SK-N-SH treated with all-trans-retinoic acid at 6 μM for 48 hours (cell line): Measurements from ENCODE around the gene PSMD12.
"Not testable (repeated sequence)": the region's sequence is repeated elsewhere in the genome, so short reads cannot be mapped to it uniquely, and the experiment has no call there.

ENCODE experiments used
- ATAC-seq: fragments of 200-7000 bp; cut with Tn5 transposase; 3 replicates; pipeline ENCODE4 v1.9.1; 2020; ENCODE audit warnings: mild to moderate bottlenecking, moderate library complexity
- ARNTL ChIP-seq: fragments of 450-650 bp; formaldehyde crosslinking; IDR thresholded peaks from 2 replicates; pipeline ENCODE4 v1.5.0; 2020; ENCODE audit warnings: low read depth, mild to moderate bottlenecking, moderate library complexity, borderline replicate concordance
- BACH2 ChIP-seq: fragments of 250-450 bp; sonication (Bioruptor Pico); IDR thresholded peaks from 2 replicates; pipeline ENCODE4 v1.9.0; 2021; ENCODE audit warnings: mild to moderate bottlenecking, borderline replicate concordance
- CSDC2 ChIP-seq: fragments of 250-450 bp; sonication (Bioruptor Pico); IDR thresholded peaks from 2 replicates; pipeline ENCODE4 v1.5.0; 2020; ENCODE audit warnings: mild to moderate bottlenecking, moderate library complexity
- ESRRG ChIP-seq: fragments of 250-450 bp; sonication (Bioruptor Pico); IDR thresholded peaks from 2 replicates; pipeline ENCODE4 v1.6.1; 2021; ENCODE audit warnings: mild to moderate bottlenecking
- GLIS3 ChIP-seq: fragments of 250-450 bp; sonication (Bioruptor Pico); IDR thresholded peaks from 2 replicates; pipeline ENCODE4 v1.5.0; 2020; ENCODE audit warnings: mild to moderate bottlenecking, moderate library complexity
- ISL1 ChIP-seq: fragments of 250-450 bp; sonication (Bioruptor Pico); IDR thresholded peaks from 2 replicates; pipeline ENCODE4 v2.1.2; 2022; ENCODE audit warnings: mild to moderate bottlenecking, moderate library complexity
- OSR1 ChIP-seq: fragments of 250-450 bp; sonication (Bioruptor Pico); IDR thresholded peaks from 2 replicates; pipeline ENCODE4 v1.8.0; 2022; ENCODE audit warnings: moderate library complexity, mild to moderate bottlenecking, inconsistent platforms
- PPARA ChIP-seq: fragments of 250-450 bp; sonication (Bioruptor Pico); IDR thresholded peaks from 2 replicates; pipeline ENCODE4 v1.5.0; 2020; ENCODE audit warnings: mild to moderate bottlenecking, borderline replicate concordance
- RARB ChIP-seq: fragments of 250-450 bp; sonication (Bioruptor Pico); IDR thresholded peaks from 2 replicates; pipeline ENCODE4 v1.8.0; 2021; ENCODE audit warnings: mild to moderate bottlenecking, moderate library complexity
- SNAI2 ChIP-seq: fragments of 250-450 bp; sonication (Bioruptor Pico); IDR thresholded peaks from 2 replicates; pipeline ENCODE4 v1.5.0; 2020; ENCODE audit warnings: mild to moderate bottlenecking, moderate library complexity
- TOX ChIP-seq: fragments of 250-450 bp; sonication (Bioruptor Pico); IDR thresholded peaks from 2 replicates; pipeline ENCODE4 v1.8.0; 2021; ENCODE audit warnings: mild to moderate bottlenecking, moderate library complexity, borderline replicate concordance
- ZC3H10 ChIP-seq: fragments of 250-450 bp; sonication (Bioruptor Pico); IDR thresholded peaks from 2 replicates; pipeline ENCODE4 v1.5.1; 2021; ENCODE audit warnings: mild to moderate bottlenecking, moderate library complexity
- ZFP30 ChIP-seq: fragments of 450-650 bp; formaldehyde crosslinking; IDR thresholded peaks from 2 replicates; pipeline ENCODE4 v1.5.0; 2022; ENCODE audit warnings: mild to moderate bottlenecking, moderate library complexity
- ZNF565 ChIP-seq: fragments of 450-650 bp; formaldehyde crosslinking; conservative IDR thresholded peaks from 2 replicates; pipeline ENCODE4 v1.5.0; 2020; ENCODE audit warnings: low read depth, mild to moderate bottlenecking, moderate library complexity
- ZNF70 ChIP-seq: fragments of 450-650 bp; formaldehyde crosslinking; IDR thresholded peaks from 2 replicates; pipeline ENCODE4 v1.5.0; 2020; ENCODE audit warnings: mild to moderate bottlenecking, moderate library complexity
- TF ChIP-seq, protein P1 (sequence below): fragments of 250-450 bp; sonication (Bioruptor Pico); IDR thresholded peaks from 2 replicates; pipeline ENCODE4 v1.5.1; 2020; ENCODE audit warnings: low read depth, mild to moderate bottlenecking, moderate library complexity
- TF ChIP-seq, protein P2 (sequence below): fragments of 250-450 bp; sonication (Bioruptor Pico); IDR thresholded peaks from 2 replicates; pipeline ENCODE4 v1.5.1; 2021; ENCODE audit warnings: mild to moderate bottlenecking, moderate library complexity
- TF ChIP-seq, protein P3 (sequence below): fragments of 250-450 bp; sonication (Bioruptor Pico); IDR thresholded peaks from 2 replicates; pipeline ENCODE4 v1.5.0; 2020; ENCODE audit warnings: mild to moderate bottlenecking, moderate library complexity
- TF ChIP-seq, protein P4 (sequence below): fragments of 250-450 bp; sonication (Bioruptor Pico); IDR thresholded peaks from 2 replicates; pipeline ENCODE4 v1.8.0; 2020; ENCODE audit warnings: mild to moderate bottlenecking, moderate library complexity, borderline replicate concordance

The PSMD12 gene

DNA sequence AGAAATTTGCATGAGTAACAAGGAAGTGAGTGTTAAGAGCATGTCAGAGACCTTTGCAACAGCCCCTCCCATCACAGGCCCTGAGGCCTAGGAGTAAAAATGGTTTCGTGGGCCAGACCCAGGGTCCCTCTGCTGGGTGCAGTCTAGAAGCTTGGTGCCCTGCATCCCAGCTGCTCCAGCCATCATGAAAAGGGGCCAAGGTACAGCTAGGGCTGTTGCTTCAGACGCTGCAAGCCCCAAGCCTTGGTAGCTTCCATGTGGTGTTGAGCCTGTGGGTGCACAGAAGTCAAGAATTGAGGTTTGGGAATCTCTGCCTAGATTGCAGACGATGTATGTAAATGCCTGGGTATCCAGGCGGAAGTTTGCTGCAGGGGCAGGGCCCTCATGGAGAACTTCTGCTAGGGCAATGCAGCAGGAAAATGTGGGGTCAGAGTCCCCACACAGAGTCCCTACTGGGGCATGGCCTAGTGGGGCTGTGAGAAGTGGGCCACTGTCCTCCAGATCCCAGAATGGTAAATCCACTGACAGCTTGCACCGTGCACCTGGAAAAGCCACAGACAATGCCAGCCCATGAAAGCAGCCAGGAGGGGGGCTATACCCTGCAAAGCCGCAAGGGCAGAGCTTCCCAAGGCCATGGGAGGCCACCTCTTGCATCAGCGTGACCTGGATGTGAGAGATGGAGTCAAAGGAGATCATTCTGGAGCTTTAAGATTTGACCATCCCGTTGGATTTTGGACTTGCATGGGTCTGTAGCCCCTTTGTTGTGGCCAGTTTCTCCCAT lies 34.8 kb downstream of the PSMD12 start:
- ATAC-seq, result not testable (repeated sequence)

DNA sequence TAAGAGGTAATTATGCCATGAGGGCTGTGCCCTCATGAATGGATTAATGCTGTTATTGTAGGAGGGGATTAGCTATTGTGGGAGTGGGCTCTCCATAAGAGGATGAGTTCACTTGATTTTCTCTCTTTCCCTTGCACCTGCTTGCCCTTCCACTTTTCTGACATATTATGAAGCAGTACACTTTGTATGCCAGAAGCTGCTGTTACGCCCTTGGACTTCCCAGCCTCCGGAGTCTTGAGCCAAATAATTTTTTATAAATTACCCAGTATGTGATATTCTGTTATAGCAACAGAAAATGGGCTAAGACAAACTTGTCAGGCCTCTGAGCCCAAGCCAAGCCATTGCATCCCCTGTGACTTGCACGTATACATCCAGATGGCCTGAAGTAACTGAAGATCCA lies 38.4 kb downstream of the PSMD12 start:
- no peak for ATAC-seq
- TF ChIP-seq ARNTL (CRISPR knock-in tag) (no peak), GLIS3 (CRISPR knock-in tag) (no peak), RARB (CRISPR knock-in tag) (no peak), CSDC2 (CRISPR knock-in tag) (no peak), ZNF70 (CRISPR knock-in tag) (no peak), ZC3H10 (CRISPR knock-in tag) (no peak), TOX (CRISPR knock-in tag) (no peak), SNAI2 (CRISPR knock-in tag) (no peak), OSR1 (CRISPR knock-in tag) (no peak), ZNF565 (no peak), PPARA (no peak), ISL1 (CRISPR knock-in tag) (no peak)
- TF ChIP-seq, protein P1, sequence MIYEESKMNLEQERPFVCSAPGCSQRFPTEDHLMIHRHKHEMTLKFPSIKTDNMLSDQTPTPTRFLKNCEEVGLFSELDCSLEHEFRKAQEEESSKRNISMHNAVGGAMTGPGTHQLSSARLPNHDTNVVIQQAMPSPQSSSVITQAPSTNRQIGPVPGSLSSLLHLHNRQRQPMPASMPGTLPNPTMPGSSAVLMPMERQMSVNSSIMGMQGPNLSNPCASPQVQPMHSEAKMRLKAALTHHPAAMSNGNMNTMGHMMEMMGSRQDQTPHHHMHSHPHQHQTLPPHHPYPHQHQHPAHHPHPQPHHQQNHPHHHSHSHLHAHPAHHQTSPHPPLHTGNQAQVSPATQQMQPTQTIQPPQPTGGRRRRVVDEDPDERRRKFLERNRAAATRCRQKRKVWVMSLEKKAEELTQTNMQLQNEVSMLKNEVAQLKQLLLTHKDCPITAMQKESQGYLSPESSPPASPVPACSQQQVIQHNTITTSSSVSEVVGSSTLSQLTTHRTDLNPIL (CRISPR knock-in tag), result no peak
- TF ChIP-seq, protein P2, sequence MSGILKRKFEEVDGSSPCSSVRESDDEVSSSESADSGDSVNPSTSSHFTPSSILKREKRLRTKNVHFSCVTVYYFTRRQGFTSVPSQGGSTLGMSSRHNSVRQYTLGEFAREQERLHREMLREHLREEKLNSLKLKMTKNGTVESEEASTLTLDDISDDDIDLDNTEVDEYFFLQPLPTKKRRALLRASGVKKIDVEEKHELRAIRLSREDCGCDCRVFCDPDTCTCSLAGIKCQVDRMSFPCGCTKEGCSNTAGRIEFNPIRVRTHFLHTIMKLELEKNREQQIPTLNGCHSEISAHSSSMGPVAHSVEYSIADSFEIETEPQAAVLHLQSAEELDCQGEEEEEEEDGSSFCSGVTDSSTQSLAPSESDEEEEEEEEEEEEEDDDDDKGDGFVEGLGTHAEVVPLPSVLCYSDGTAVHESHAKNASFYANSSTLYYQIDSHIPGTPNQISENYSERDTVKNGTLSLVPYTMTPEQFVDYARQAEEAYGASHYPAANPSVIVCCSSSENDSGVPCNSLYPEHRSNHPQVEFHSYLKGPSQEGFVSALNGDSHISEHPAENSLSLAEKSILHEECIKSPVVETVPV, result no peak
- TF ChIP-seq, protein P3, sequence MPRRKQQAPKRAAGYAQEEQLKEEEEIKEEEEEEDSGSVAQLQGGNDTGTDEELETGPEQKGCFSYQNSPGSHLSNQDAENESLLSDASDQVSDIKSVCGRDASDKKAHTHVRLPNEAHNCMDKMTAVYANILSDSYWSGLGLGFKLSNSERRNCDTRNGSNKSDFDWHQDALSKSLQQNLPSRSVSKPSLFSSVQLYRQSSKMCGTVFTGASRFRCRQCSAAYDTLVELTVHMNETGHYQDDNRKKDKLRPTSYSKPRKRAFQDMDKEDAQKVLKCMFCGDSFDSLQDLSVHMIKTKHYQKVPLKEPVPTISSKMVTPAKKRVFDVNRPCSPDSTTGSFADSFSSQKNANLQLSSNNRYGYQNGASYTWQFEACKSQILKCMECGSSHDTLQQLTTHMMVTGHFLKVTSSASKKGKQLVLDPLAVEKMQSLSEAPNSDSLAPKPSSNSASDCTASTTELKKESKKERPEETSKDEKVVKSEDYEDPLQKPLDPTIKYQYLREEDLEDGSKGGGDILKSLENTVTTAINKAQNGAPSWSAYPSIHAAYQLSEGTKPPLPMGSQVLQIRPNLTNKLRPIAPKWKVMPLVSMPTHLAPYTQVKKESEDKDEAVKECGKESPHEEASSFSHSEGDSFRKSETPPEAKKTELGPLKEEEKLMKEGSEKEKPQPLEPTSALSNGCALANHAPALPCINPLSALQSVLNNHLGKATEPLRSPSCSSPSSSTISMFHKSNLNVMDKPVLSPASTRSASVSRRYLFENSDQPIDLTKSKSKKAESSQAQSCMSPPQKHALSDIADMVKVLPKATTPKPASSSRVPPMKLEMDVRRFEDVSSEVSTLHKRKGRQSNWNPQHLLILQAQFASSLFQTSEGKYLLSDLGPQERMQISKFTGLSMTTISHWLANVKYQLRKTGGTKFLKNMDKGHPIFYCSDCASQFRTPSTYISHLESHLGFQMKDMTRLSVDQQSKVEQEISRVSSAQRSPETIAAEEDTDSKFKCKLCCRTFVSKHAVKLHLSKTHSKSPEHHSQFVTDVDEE (CRISPR knock-in tag), result no peak
- TF ChIP-seq, protein P4, sequence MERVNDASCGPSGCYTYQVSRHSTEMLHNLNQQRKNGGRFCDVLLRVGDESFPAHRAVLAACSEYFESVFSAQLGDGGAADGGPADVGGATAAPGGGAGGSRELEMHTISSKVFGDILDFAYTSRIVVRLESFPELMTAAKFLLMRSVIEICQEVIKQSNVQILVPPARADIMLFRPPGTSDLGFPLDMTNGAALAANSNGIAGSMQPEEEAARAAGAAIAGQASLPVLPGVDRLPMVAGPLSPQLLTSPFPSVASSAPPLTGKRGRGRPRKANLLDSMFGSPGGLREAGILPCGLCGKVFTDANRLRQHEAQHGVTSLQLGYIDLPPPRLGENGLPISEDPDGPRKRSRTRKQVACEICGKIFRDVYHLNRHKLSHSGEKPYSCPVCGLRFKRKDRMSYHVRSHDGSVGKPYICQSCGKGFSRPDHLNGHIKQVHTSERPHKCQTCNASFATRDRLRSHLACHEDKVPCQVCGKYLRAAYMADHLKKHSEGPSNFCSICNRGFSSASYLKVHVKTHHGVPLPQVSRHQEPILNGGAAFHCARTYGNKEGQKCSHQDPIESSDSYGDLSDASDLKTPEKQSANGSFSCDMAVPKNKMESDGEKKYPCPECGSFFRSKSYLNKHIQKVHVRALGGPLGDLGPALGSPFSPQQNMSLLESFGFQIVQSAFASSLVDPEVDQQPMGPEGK, result no peak
- TF ChIP-seq, all 23 proteins: peak for 0

DNA sequence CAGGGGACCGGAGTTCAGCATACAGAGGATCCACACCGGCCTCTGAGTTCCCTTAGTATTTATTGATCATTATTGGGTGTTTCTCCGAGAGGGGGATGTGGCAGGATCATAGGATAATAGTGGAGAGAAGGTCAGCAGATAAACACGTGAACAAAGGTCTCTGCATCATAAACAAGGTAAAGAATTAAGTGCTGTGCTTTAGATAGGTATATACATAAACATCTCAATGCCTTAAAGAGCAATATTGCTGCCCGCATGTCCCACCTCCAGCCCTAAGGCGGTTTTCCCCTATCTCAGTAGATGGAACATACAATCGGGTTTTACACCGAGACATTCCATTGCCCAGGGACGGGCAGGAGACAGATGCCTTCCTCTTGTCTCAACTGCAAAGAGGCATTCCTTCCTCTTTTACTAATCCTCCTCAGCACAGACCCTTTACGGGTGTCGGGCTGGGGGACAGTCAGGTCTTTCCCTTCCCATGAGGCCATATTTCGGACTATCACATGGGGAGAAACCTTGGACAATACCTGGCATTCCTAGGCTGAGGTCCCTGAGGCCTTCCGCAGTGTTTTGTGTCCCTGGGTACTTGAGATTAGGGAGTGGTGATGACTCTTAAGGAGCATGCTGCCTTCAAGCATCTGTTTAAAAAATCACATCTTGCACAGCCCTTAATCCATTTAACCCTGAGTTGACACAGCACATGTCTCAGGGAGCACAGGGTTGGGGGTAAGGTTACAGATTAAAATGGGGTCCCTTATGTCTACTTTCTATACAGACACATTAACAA lies 39.2 kb downstream of the PSMD12 start:
- not testable (repeated sequence) for ATAC-seq

DNA sequence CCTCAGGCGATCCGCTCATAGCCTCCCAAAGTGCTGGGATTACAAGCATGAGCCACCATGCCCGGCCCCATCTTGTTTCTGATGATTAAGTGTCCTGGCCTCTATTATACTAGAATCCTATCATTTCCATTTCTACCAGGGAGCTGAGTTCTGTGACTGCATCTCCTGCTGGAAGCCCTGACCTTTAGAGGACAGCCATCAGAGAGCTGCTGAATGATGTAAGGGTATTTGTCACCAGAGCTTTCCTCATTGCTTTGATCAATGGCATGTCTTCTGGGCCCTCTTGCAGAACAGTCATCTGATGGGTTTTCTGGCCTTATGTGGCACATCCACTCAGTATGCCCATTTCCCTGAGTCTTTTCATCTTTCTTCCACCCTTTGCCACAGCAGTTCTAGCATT lies 39.9 kb downstream of the PSMD12 start:
- no peak for ATAC-seq
- TF ChIP-seq BACH2, result no peak
- TF ChIP-seq, protein P1 (CRISPR knock-in tag), result no peak
- no peak for TF ChIP-seq ZFP30 (CRISPR knock-in tag)
- no peak for TF ChIP-seq ESRRG
